Osteocyte (in vitro differentiated cells): ENCODE data around the gene ELOVL3. TPM values are rescaled to one million over a fixed set of nuclear protein-coding genes. Genes with fewer than 3 reads are reported as not detected.

Experiments used
- DNase-seq: peaks from one replicate; pipeline ENCODE4 v3.0.0; 2021; ENCODE audit warnings: mixed read lengths; ENCODE audit not compliant: unreplicated experiment; ENCODE audit errors: extremely low spot score
- H3K27ac Mint-ChIP-seq: one replicate; pipeline ENCODE4 v1.8.0; 2021; ENCODE audit warnings: mild to moderate bottlenecking, mixed read lengths; ENCODE audit not compliant: unreplicated experiment
- H3K27me3 Mint-ChIP-seq: one replicate; pipeline ENCODE4 v1.8.0; 2021; ENCODE audit warnings: mixed read lengths; ENCODE audit not compliant: unreplicated experiment
- H3K36me3 Mint-ChIP-seq: one replicate; pipeline ENCODE4 v1.8.0; 2021; ENCODE audit warnings: mixed read lengths; ENCODE audit not compliant: unreplicated experiment
- H3K4me1 Mint-ChIP-seq: one replicate; pipeline ENCODE4 v1.8.0; 2021; ENCODE audit warnings: mixed read lengths; ENCODE audit not compliant: unreplicated experiment
- H3K4me3 Mint-ChIP-seq: one replicate; pipeline ENCODE4 v1.8.0; 2021; ENCODE audit warnings: mild to moderate bottlenecking, moderate library complexity, mixed read lengths; ENCODE audit not compliant: unreplicated experiment
- H3K9me3 Mint-ChIP-seq: one replicate; pipeline ENCODE4 v1.8.0; 2021; ENCODE audit warnings: mixed read lengths; ENCODE audit not compliant: unreplicated experiment
- CTCF ChIP-seq: fragments of 200-600 bp; sonication (generic); IDR thresholded peaks from 2 replicates; pipeline ENCODE4 v1.5.0; 2021; ENCODE audit warnings: antibody characterized with exemption, mild to moderate bottlenecking, moderate library complexity
- total RNA-seq: library from RNA; stranded (reverse); gene quantifications from 2 replicates; pipeline ENCODE4 v1.2.1, GENCODE V29; 2021

Gene ELOVL3
- total RNA-seq, 1 donor from 2014 or later, result not detected

GRCh38 chr10:102227050-102227449 lies 951 bp downstream of the ELOVL3 start:
- Mint-ChIP-seq H3K4me1 (peaks cover 25% of the 10 kb centered on the region), H3K27ac (no peak overlapping the region), H3K4me3 (no peak overlapping the region), H3K27me3 (peaks cover 46% of the 10 kb centered on the region), H3K36me3 (no peaks in the 10 kb centered on the region), H3K9me3 (no peaks in the 10 kb centered on the region)
- TF ChIP-seq CTCF, result no peak
- DNase-seq, result no peak

- no peaks in the 10 kb centered on the region for H3K36me3 Mint-ChIP-seq
- H3K27ac Mint-ChIP-seq, result no peak overlapping the region
- peaks cover 38% of the 10 kb centered on the region for H3K27me3 Mint-ChIP-seq
- TF ChIP-seq CTCF, result peak; percentile 99
- H3K9me3 Mint-ChIP-seq, result no peaks in the 10 kb centered on the region
- peak; percentile 93 for DNase-seq
- H3K4me3 Mint-ChIP-seq, result peak overlapping the region; percentile 75
- peaks cover 25% of the 10 kb centered on the region for H3K4me1 Mint-ChIP-seq
These were observed 3.7 kb downstream of the ELOVL3 start for GRCh38 chr10:102229810-102230263.

GRCh38 chr10:102230264-102230860 lies 4.3 kb downstream of the ELOVL3 start:
- Mint-ChIP-seq H3K27ac (peak overlapping the region; percentile 38), H3K4me1 (peaks cover 24% of the 10 kb centered on the region), H3K9me3 (no peaks in the 10 kb centered on the region), H3K27me3 (peaks cover 38% of the 10 kb centered on the region), H3K36me3 (no peaks in the 10 kb centered on the region), H3K4me3 (peak overlapping the region; percentile 75)
- DNase-seq, result peak; percentile 93
- TF ChIP-seq CTCF, result no peak

- Mint-ChIP-seq H3K27me3 (peaks cover 44% of the 10 kb centered on the region), H3K36me3 (no peaks in the 10 kb centered on the region), H3K9me3 (no peaks in the 10 kb centered on the region), H3K4me1 (peaks cover 19% of the 10 kb centered on the region), H3K4me3 (peak overlapping the region; percentile 63), H3K27ac (no peak overlapping the region)
- peak; percentile 52 for TF ChIP-seq CTCF
- DNase-seq, result no peak
These were observed 4.8 kb downstream of the ELOVL3 start for GRCh38 chr10:102230861-102231356.

- no peak overlapping the region for H3K27ac Mint-ChIP-seq
- peak; percentile 86 for DNase-seq
- H3K36me3 Mint-ChIP-seq, result no peaks in the 10 kb centered on the region
- peaks cover 48% of the 10 kb centered on the region for H3K27me3 Mint-ChIP-seq
- H3K4me1 Mint-ChIP-seq, result peaks cover 13% of the 10 kb centered on the region
- peak; percentile 73 for TF ChIP-seq CTCF
- no peaks in the 10 kb centered on the region for H3K9me3 Mint-ChIP-seq
- H3K4me3 Mint-ChIP-seq, result peak overlapping the region; percentile 63
These were observed 5.5 kb downstream of the ELOVL3 start for GRCh38 chr10:102231357-102232318.
